GM12865 (cell line): ENCODE data around the gene TMEM235.
A peak's percentile ranks its signal among the peaks of the same experiment; 100 is the strongest.

Source experiments
- DNase-seq: peaks from one replicate; pipeline ENCODE4 v3.0.0; 2010; ENCODE audit warnings: low read depth
- H3K4me3 ChIP-seq: 2 replicates; pipeline ENCODE4 v1.5.1; 2011; ENCODE audit warnings: mild to moderate bottlenecking, low read depth, low read length, control low read depth
- CTCF ChIP-seq: IDR thresholded peaks from 2 replicates; pipeline ENCODE4 v1.5.1; 2011; ENCODE audit warnings: low read length, control low read depth, low read depth, inconsistent platforms; ENCODE audit not compliant: insufficient read depth; ENCODE audit errors: missing control alignments

Gene TMEM235

GRCh38 chr17:78205124-78205775, 26.2 kb upstream of the TMEM235 start:
- H3K4me3 ChIP-seq = no peak overlapping the region
- no peak for DNase-seq
- TF ChIP-seq CTCF = no peak

GRCh38 chr17:78206298-78206697, 25.1 kb upstream of the TMEM235 start:
- DNase-seq = no peak
- peak; percentile 1 for TF ChIP-seq CTCF
- no peak overlapping the region for H3K4me3 ChIP-seq

GRCh38 chr17:78208486-78208885, 22.9 kb upstream of the TMEM235 start:
- TF ChIP-seq CTCF = no peak
- no peak overlapping the region for H3K4me3 ChIP-seq
- DNase-seq = no peak

- DNase-seq = no peak
- TF ChIP-seq CTCF = no peak
- no peak overlapping the region for H3K4me3 ChIP-seq
These were observed 21.3 kb upstream of the TMEM235 start for GRCh38 chr17:78210111-78210510.

- no peak overlapping the region for H3K4me3 ChIP-seq
- no peak for TF ChIP-seq CTCF
- no peak for DNase-seq
These were observed 20.4 kb upstream of the TMEM235 start for GRCh38 chr17:78211032-78211431.

- H3K4me3 ChIP-seq = peak within 1 kb of the TSS; percentile 64
- no peak for TF ChIP-seq CTCF
- DNase-seq = peak; percentile 93
These were observed 17.3 kb upstream of the TMEM235 start, which contains the start of gene BIRC5 for GRCh38 chr17:78214016-78214705. BIRC5 (plus strand) TSS chr17:78214253; CDS start chr17:78214317, 64 bp downstream.
